B cell (primary cell): ENCODE data around the gene GFI1B.

Experiments used
- CTCF ChIP-seq: fragments of 200-600 bp; IDR thresholded peaks from one replicate; pipeline ENCODE4 v1.8.0; 2022; ENCODE audit warnings: antibody characterized with exemption, mild to moderate bottlenecking
- EZH2 ChIP-seq: IDR thresholded peaks from 2 replicates; pipeline ENCODE4 v1.6.1; 2012; ENCODE audit warnings: borderline replicate concordance, low read depth, mild to moderate bottlenecking, moderate library complexity, low read length; ENCODE audit not compliant: insufficient read depth, poor library complexity, severe bottlenecking

GRCh38 chr9:132985489-132985888 lies 7.0 kb downstream of the GFI1B start:
- TF ChIP-seq CTCF (no peak), EZH2 (no peak)
